H1 (cell line): ENCODE measurements around the gene TBX3. TPM values are rescaled to one million over a fixed set of nuclear protein-coding genes. Genes with fewer than 3 reads are reported as not detected.
A peak's percentile ranks its signal among the peaks of the same experiment; 100 is the strongest.

Experiments used
- CTCF ChIA-PET: fragments of 300-600 bp; sonication (Branson Sonifier 250); formaldehyde crosslinking; loops from one replicate; lab custom pipeline; 2021; ENCODE audit not compliant: partially characterized antibody; lab: Charles Lee
- POLR2A ChIA-PET: fragments of 300-600 bp; sonication (Branson Sonifier 250); formaldehyde crosslinking; loops from one replicate; lab custom pipeline; 2021; ENCODE audit warnings: inconsistent platforms; ENCODE audit not compliant: partially characterized antibody; lab: Charles Lee
- DNase-seq, 2 experiments: peaks; one replicate each; pipeline versions ENCODE4 v3.0.0 to v3.0.0-alpha.2; 2010 to 2022; ENCODE audit warnings: low spot score in 2 of 2, low read depth in 1 of 2, mixed read lengths in 1 of 2
- FAIRE-seq: peaks from 2 replicates; lab custom pipeline; 2011; peaks lifted over from hg19 to GRCh38; lab: Jason Lieb, UNC
- H2AFZ ChIP-seq: 2 replicates; pipeline ENCODE4 v1.8.1; 2012; ENCODE audit warnings: low read length, inconsistent platforms
- H2AK5ac ChIP-seq: 2 replicates; pipeline ENCODE4 v1.6.1; 2013; ENCODE audit warnings: low read depth, low read length
- H2BK120ac ChIP-seq: replicated peaks from 2 replicates; pipeline ENCODE3; 2013; ENCODE audit warnings: low read depth, low read length, inconsistent platforms
- H2BK12ac ChIP-seq: 2 replicates; pipeline ENCODE4 v1.6.1; 2013; ENCODE audit warnings: low read depth, low read length
- H2BK15ac ChIP-seq: 2 replicates; pipeline ENCODE4 v1.6.1; 2013; ENCODE audit warnings: low read length
- H2BK20ac ChIP-seq: 2 replicates; pipeline ENCODE4 v1.6.1; 2013; ENCODE audit warnings: low read length
- H2BK5ac ChIP-seq: 2 replicates; pipeline ENCODE4 v1.6.1; 2013; ENCODE audit warnings: low read depth, low read length
- H3K14ac ChIP-seq: 2 replicates; pipeline ENCODE4 v1.6.1; 2013; ENCODE audit warnings: inconsistent platforms; ENCODE audit not compliant: insufficient read length
- H3K18ac ChIP-seq: 2 replicates; pipeline ENCODE4 v1.6.1; 2013; ENCODE audit warnings: low read length; ENCODE audit errors: extremely low read depth
- H3K23ac ChIP-seq: 2 replicates; pipeline ENCODE4 v1.6.1; 2013; ENCODE audit warnings: inconsistent platforms; ENCODE audit not compliant: insufficient read length
- H3K23me2 ChIP-seq: 2 replicates; pipeline ENCODE4 v1.6.1; 2013; ENCODE audit warnings: low read depth, low read length
- H3K27ac ChIP-seq: 2 replicates; pipeline ENCODE4 v1.6.1; 2011; ENCODE audit warnings: low read depth, low read length, inconsistent platforms
- H3K27me3 ChIP-seq, 4 experiments: replicated peaks in 1 of 4; 1 replicate in 1 of 4; 2 replicates in 3 of 4; pipeline versions ENCODE4 v1.6.1 to v1.8.1; 2011 to 2013; ENCODE audit warnings: low read length in 3 of 4, mild to moderate bottlenecking in 3 of 4, inconsistent platforms in 2 of 4, mixed read lengths in 2 of 4, moderate library complexity in 1 of 4; ENCODE audit not compliant: control insufficient read depth in 3 of 4, insufficient read depth in 3 of 4; ENCODE audit errors: extremely low read depth in 1 of 4
- H3K36me3 ChIP-seq, 4 experiments: 2 replicates each; pipeline versions ENCODE4 v1.6.1 to v1.8.1; 2011 to 2013; ENCODE audit warnings: mild to moderate bottlenecking in 4 of 4, low read length in 3 of 4, moderate library complexity in 2 of 4, control low read depth in 1 of 4, inconsistent platforms in 1 of 4; ENCODE audit not compliant: insufficient read depth in 4 of 4, control insufficient read depth in 2 of 4
- H3K4ac ChIP-seq: replicated peaks from 2 replicates; pipeline ENCODE3; 2013; ENCODE audit warnings: low read length, low read depth, mixed read lengths, inconsistent platforms; ENCODE audit not compliant: insufficient read length
- H3K4me1 ChIP-seq, 4 experiments: replicated peaks in 1 of 4; 1 replicate in 1 of 4; 2 replicates in 3 of 4; pipeline versions ENCODE4 v1.6.1 to v1.8.1; 2011 to 2013; ENCODE audit warnings: low read length in 3 of 4, inconsistent platforms in 2 of 4, mixed read lengths in 1 of 4; ENCODE audit not compliant: insufficient read depth in 4 of 4, control insufficient read depth in 3 of 4
- H3K4me2 ChIP-seq, 2 experiments: 2 replicates each; pipeline versions ENCODE4 v1.6.1 to v1.8.1; 2011 to 2013; ENCODE audit warnings: low read depth in 2 of 2, low read length in 2 of 2, control low read depth in 1 of 2, inconsistent platforms in 1 of 2, mild to moderate bottlenecking in 1 of 2; ENCODE audit not compliant: insufficient read depth in 1 of 2
- H3K4me3 ChIP-seq, 4 experiments: fragments of 200-600, 300-600 bp in 1 of 4; sonication (generic), shearing (Covaris generic), sonication (Bioruptor Twin) in 1 of 4; 2 replicates each; pipeline versions ENCODE4 v1.5.1 to v1.8.1; 2011 to 2016; ENCODE audit warnings: low read length in 4 of 4, low read depth in 3 of 4, control low read depth in 2 of 4, inconsistent platforms in 2 of 4, mild to moderate bottlenecking in 2 of 4, mixed read lengths in 1 of 4, moderate library complexity in 1 of 4; ENCODE audit not compliant: insufficient read depth in 2 of 4; ENCODE audit errors: extremely low read depth in 1 of 4
- H3K56ac ChIP-seq: replicated peaks from 2 replicates; pipeline ENCODE3; 2013; ENCODE audit warnings: low read depth, mild to moderate bottlenecking, mixed read lengths, low read length, inconsistent platforms; ENCODE audit not compliant: insufficient read length
- H3K79me1 ChIP-seq: 2 replicates; pipeline ENCODE4 v1.6.1; 2013; ENCODE audit warnings: low read depth, low read length, control low read depth
- H3K79me2 ChIP-seq, 2 experiments: 2 replicates each; pipeline versions ENCODE4 v1.6.1 to v1.8.1; 2012 to 2013; ENCODE audit warnings: low read length in 2 of 2, mild to moderate bottlenecking in 2 of 2, inconsistent platforms in 1 of 2; ENCODE audit not compliant: insufficient read depth in 2 of 2, control insufficient read depth in 1 of 2
- H3K9ac ChIP-seq, 4 experiments: replicated peaks in 1 of 4; 1 replicate in 1 of 4; 2 replicates in 3 of 4; pipeline versions ENCODE4 v1.6.1 to v1.8.1; 2011 to 2013; ENCODE audit warnings: low read depth in 3 of 4, low read length in 3 of 4, control low read depth in 2 of 4, mild to moderate bottlenecking in 2 of 4, moderate library complexity in 2 of 4, inconsistent platforms in 1 of 4; ENCODE audit errors: extremely low read depth in 1 of 4
- H3K9me3 ChIP-seq, 2 experiments: 2 replicates each; pipeline versions ENCODE4 v1.6.1 to v1.8.1; 2012 to 2013; ENCODE audit warnings: mild to moderate bottlenecking in 2 of 2, moderate library complexity in 2 of 2, control low read depth in 1 of 2, inconsistent platforms in 1 of 2, low read depth in 1 of 2, low read length in 1 of 2, mixed read lengths in 1 of 2; ENCODE audit not compliant: insufficient read depth in 2 of 2
- H4K20me1 ChIP-seq, 2 experiments: replicated peaks in 1 of 2; 2 replicates each; pipeline versions ENCODE3 to v1.8.1; 2011 to 2013; ENCODE audit warnings: inconsistent platforms in 2 of 2, low read length in 2 of 2, mild to moderate bottlenecking in 1 of 2; ENCODE audit not compliant: insufficient read depth in 2 of 2, control insufficient read depth in 1 of 2
- H4K5ac ChIP-seq: 2 replicates; pipeline ENCODE4 v1.6.1; 2013; ENCODE audit warnings: low read length, low read depth, mixed read lengths, inconsistent platforms; ENCODE audit not compliant: insufficient read length
- H4K8ac ChIP-seq: 2 replicates; pipeline ENCODE4 v1.8.0; 2013; ENCODE audit warnings: mild to moderate bottlenecking, moderate library complexity, low read length, inconsistent platforms; ENCODE audit not compliant: insufficient read depth; ENCODE audit errors: extremely low read depth
- H4K91ac ChIP-seq: replicated peaks from 2 replicates; pipeline ENCODE3; 2013; ENCODE audit warnings: low read length, mixed read lengths, inconsistent platforms; ENCODE audit not compliant: insufficient read length
- ATF2 ChIP-seq: IDR thresholded peaks from 2 replicates; pipeline ENCODE4 v1.6.1; 2012; ENCODE audit warnings: low read length, inconsistent platforms
- CEBPB ChIP-seq: IDR thresholded peaks from 2 replicates; pipeline ENCODE4 v1.6.1; 2012; ENCODE audit warnings: low read depth, low read length
- RNF2 ChIP-seq: fragments of 200-900, 300-1000 bp; sonication (generic); IDR thresholded peaks from 2 replicates; pipeline ENCODE4 v1.7.1; 2016; ENCODE audit warnings: borderline replicate concordance, low read depth, mild to moderate bottlenecking, antibody characterized with exemption, low read length; ENCODE audit not compliant: poor library complexity, severe bottlenecking; ENCODE audit errors: missing control alignments
- WGBS, 2 experiments: shearing (Covaris generic) in 1 of 2; methylation state at CpG; one replicate each; pipeline versions ENCODE4 v1.1.6 to v1.1.7; 2013 to 2015; ENCODE audit warnings: low lambda C conversion rate in 2 of 2, mixed read lengths in 2 of 2, inconsistent platforms in 1 of 2, low coverage in 1 of 2, missing lambda C conversion rate in 1 of 2; ENCODE audit not compliant: insufficient replicate concordance in 2 of 2, insufficient coverage in 1 of 2, insufficient read length in 1 of 2; ENCODE audit errors: extremely low coverage in 1 of 2, missing lambda C conversion rate in 1 of 2; 5-methylcytosine and 5-hydroxymethylcytosine counted together
- polyA plus RNA-seq, 7 experiments: library from polyadenylated mRNA; depleted of rRNA in 3 of 7; stranded (reverse) in 5 of 7; unstranded in 2 of 7; fragments of >200 nt in 5 of 7; fragments of 200-250 nt in 2 of 7; gene quantifications; 1 replicate in 5 of 7; 2 replicates in 1 of 7; 4 replicates in 1 of 7; pipeline versions ENCODE4 v1.2.1 to v1.2.3, GENCODE V29; 2011 to 2013; ENCODE audit warnings: missing spikeins in 2 of 7, mixed read lengths in 2 of 7
- total RNA-seq: library from RNA; stranded (reverse); fragmentation: NEBNext Ultra II Directional; extraction: Animal tissue kit (Norgen Biotek cat#: 25700); gene quantifications from 2 replicates; pipeline ENCODE4 v1.2.1, GENCODE V29; 2021
- TF ChIP-seq, protein P1 (sequence below): IDR thresholded peaks from 2 replicates; pipeline ENCODE4 v1.6.1; 2012; ENCODE audit warnings: inconsistent platforms

TBX3 gene
- total and polyA plus RNA-seq, 2 of the 8 experiments (the other 6 are each of a cell fraction or from before 2014, with no cell fraction given): 0.09 to 1.0 TPM

DNA sequence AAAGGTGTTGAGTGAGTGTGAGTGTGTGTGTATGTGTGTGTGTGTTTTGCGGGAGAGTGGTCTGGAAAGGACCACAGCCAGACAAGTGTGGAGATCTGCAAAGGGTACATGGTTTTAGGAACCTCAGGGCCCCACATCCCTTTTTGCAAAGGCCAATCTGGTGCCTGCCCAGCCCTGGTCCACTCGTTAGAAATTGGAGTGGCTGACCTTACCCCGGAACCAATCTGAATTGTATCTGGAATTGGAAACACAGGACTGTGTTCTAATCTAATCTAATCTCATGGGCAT lies 11.3 kb upstream of the TBX3 start:
- Histone ChIP-seq H2AK5ac (0 out of 2 replicates have a peak overlapping the region, but pooled peaks have one; percentile 65), H2BK12ac (no peak overlapping the region), H4K91ac (no peak overlapping the region), H4K5ac (no peak overlapping the region), H3K9me3 (no peaks in the 10 kb centered on the region), H2BK5ac (no peak overlapping the region), H4K20me1 (peaks cover 25 to 27% of the 10 kb centered on the region in 2 experiments), H2BK120ac (no peak overlapping the region), H2BK15ac (no peak overlapping the region), H3K79me2 (no peaks in the 10 kb centered on the region), H3K23me2 (peaks cover 3% of the 10 kb centered on the region; the same call in 1 of the 2 replicates), H3K56ac (no peak overlapping the region), H3K14ac (no peak overlapping the region), H2BK20ac (0 out of 2 replicates have a peak overlapping the region, but pooled peaks have one; percentile 32), H3K4me1 (peaks cover 9 to 39% (median 17%) of the 10 kb centered on the region in 4 experiments), H4K8ac (no peak overlapping the region), H3K27ac (no peak overlapping the region), H3K4ac (no peak overlapping the region), H3K79me1 (no peaks in the 10 kb centered on the region), H3K27me3 (peaks cover 93 to 100% (median 99%) of the 10 kb centered on the region in 4 experiments), H3K4me2 (no peak overlapping the region), H3K9ac (no peak overlapping the region), H3K36me3 (no peaks in the 10 kb centered on the region), H3K4me3 (no peak overlapping the region), H3K23ac (no peak overlapping the region), H2AFZ (no peak overlapping the region), H3K18ac (peak overlapping the region; percentile 19; the same call in 1 of the 2 replicates)
- WGBS, 2 experiments: 38% methylated on average over 3 of the region's 3 CpGs; no CpG with 5 or more reads in 1 of the 2 experiments
- no peak for FAIRE-seq
- CTCF ChIA-PET: interaction anchor here (1.3 to 2.4 kb wide), 5 partner anchors 7 to 30 kb away, joined by 4 to 12 read pairs (median 7); partner anchors contain the start of gene TBX3
- no peak for DNase-seq
- POLR2A ChIA-PET: interaction anchor here (1.0 kb wide), 1 partner anchor 9 kb away, joined by 3 read pairs; no protein-coding TSS in a partner anchor
- TF ChIP-seq ATF2 (no peak), CEBPB (no peak), RNF2 (peak; percentile 82)
- TF ChIP-seq, protein P1, sequence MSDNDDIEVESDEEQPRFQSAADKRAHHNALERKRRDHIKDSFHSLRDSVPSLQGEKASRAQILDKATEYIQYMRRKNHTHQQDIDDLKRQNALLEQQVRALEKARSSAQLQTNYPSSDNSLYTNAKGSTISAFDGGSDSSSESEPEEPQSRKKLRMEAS: no peak
